ENCODE results near the gene ZC3HAV1L. TPM values are rescaled to one million over a fixed set of nuclear protein-coding genes. Genes with fewer than 3 reads are reported as not detected.
"Not testable (repeated sequence)": the region's sequence is repeated elsewhere in the genome, so short reads cannot be mapped to it uniquely, and the experiment has no call there.

The ZC3HAV1L gene
- total and polyA plus RNA-seq, 5 donors: 0.86 to 5.5 (median 5.3) TPM

- no peak overlapping the region for H3K4me3 ChIP-seq (ENCODE audit: low read length)
- 69% methylated on average over 8 of the region's 8 CpGs for WGBS
- H3K4me1 ChIP-seq (ENCODE audit: control insufficient read depth, insufficient read depth, low read length): no peaks in the 10 kb centered on the region
- intact Hi-C loops (cut with DNase I): loop anchor here in 3 of 4 donors (10.0 kb wide), 2 partner anchors 58 to 188 kb away; no protein-coding TSS in a partner anchor
- no peak overlapping the region for H3K27ac ChIP-seq (ENCODE audit: low read length)
- DNase-seq: no peak
- ATAC-seq: no peak
- H3K9me3 ChIP-seq (ENCODE audit: control insufficient read depth, low read length): no peaks in the 10 kb centered on the region
- H3K27me3 ChIP-seq (ENCODE audit: control insufficient read depth, insufficient read depth): no peaks in the 10 kb centered on the region
Measured at GRCh38 chr7:139072796-139073195, 37.0 kb upstream of the ZC3HAV1L start.

GRCh38 chr7:139071680-139072079 is 35.8 kb upstream of the ZC3HAV1L start:
- Histone ChIP-seq H3K9me3 (ENCODE audit: control insufficient read depth, low read length) (no peaks in the 10 kb centered on the region), H3K4me1 (ENCODE audit: control insufficient read depth, insufficient read depth, low read length) (no peaks in the 10 kb centered on the region), H3K27ac (ENCODE audit: low read length) (no peak overlapping the region), H3K27me3 (ENCODE audit: control insufficient read depth, insufficient read depth) (no peaks in the 10 kb centered on the region), H3K4me3 (ENCODE audit: low read length) (no peak overlapping the region)
- ATAC-seq (no peak), DNase-seq (no peak)
- WGBS: 77% methylated on average over 3 of the region's 3 CpGs
- intact Hi-C loops (cut with DNase I): loop anchor here in 3 of 4 donors (10.0 kb wide), 2 partner anchors 57 to 187 kb away; no protein-coding TSS in a partner anchor

GRCh38 chr7:139068544-139069399 is 32.9 kb upstream of the ZC3HAV1L start:
- Histone ChIP-seq H3K27ac (ENCODE audit: low read length) (no peak overlapping the region), H3K4me1 (ENCODE audit: control insufficient read depth, insufficient read depth, low read length) (no peaks in the 10 kb centered on the region), H3K27me3 (ENCODE audit: control insufficient read depth, insufficient read depth) (no peaks in the 10 kb centered on the region), H3K4me3 (ENCODE audit: low read length) (no peak overlapping the region), H3K9me3 (ENCODE audit: control insufficient read depth, low read length) (no peaks in the 10 kb centered on the region)
- ATAC-seq: peak in 1 of 2 donors; percentile 31
- 98% methylated on average over 9 of the region's 9 CpGs for WGBS
- DNase-seq: no peak
- intact Hi-C loops (cut with DNase I): no loop called here

- Histone ChIP-seq H3K4me1 (ENCODE audit: control insufficient read depth, insufficient read depth, low read length) (no peaks in the 10 kb centered on the region), H3K9me3 (ENCODE audit: control insufficient read depth, low read length) (no peaks in the 10 kb centered on the region), H3K27me3 (ENCODE audit: control insufficient read depth, insufficient read depth) (no peaks in the 10 kb centered on the region), H3K27ac (ENCODE audit: low read length) (no peak overlapping the region), H3K4me3 (ENCODE audit: low read length) (no peak overlapping the region)
- 80% methylated on average over 9 of the region's 9 CpGs for WGBS
- intact Hi-C loops (cut with DNase I): no loop called here
- no peak for ATAC-seq
- no peak for DNase-seq
Measured at GRCh38 chr7:139066315-139066714, 30.5 kb upstream of the ZC3HAV1L start.

GRCh38 chr7:139065323-139065722 is 29.5 kb upstream of the ZC3HAV1L start:
- Histone ChIP-seq H3K9me3 (ENCODE audit: control insufficient read depth, low read length) (no peaks in the 10 kb centered on the region), H3K4me3 (ENCODE audit: low read length) (no peak overlapping the region), H3K27ac (ENCODE audit: low read length) (no peak overlapping the region), H3K27me3 (ENCODE audit: control insufficient read depth, insufficient read depth) (no peaks in the 10 kb centered on the region), H3K4me1 (ENCODE audit: control insufficient read depth, insufficient read depth, low read length) (no peaks in the 10 kb centered on the region)
- intact Hi-C loops (cut with DNase I): no loop called here
- no peak for ATAC-seq
- no peak for DNase-seq
- 92% methylated on average over 11 of the region's 11 CpGs for WGBS

GRCh38 chr7:139061416-139061815 is 25.6 kb upstream of the ZC3HAV1L start:
- H3K4me3 ChIP-seq (ENCODE audit: low read length): no peak overlapping the region
- no peak for ATAC-seq
- intact Hi-C loops (cut with DNase I): no loop called here
- DNase-seq: no peak
- no peaks in the 10 kb centered on the region for H3K9me3 ChIP-seq (ENCODE audit: control insufficient read depth, low read length)
- no peaks in the 10 kb centered on the region for H3K4me1 ChIP-seq (ENCODE audit: control insufficient read depth, insufficient read depth, low read length)
- no peak overlapping the region for H3K27ac ChIP-seq (ENCODE audit: low read length)
- WGBS: 83% methylated on average over 5 of the region's 5 CpGs
- no peaks in the 10 kb centered on the region for H3K27me3 ChIP-seq (ENCODE audit: control insufficient read depth, insufficient read depth)

GRCh38 chr7:139060695-139061237 is 24.9 kb upstream of the ZC3HAV1L start:
- no peak overlapping the region for H3K27ac ChIP-seq (ENCODE audit: low read length)
- H3K4me3 ChIP-seq (ENCODE audit: low read length): no peak overlapping the region
- 75% methylated on average over 5 of the region's 5 CpGs for WGBS
- no peaks in the 10 kb centered on the region for H3K9me3 ChIP-seq (ENCODE audit: control insufficient read depth, low read length)
- no peaks in the 10 kb centered on the region for H3K4me1 ChIP-seq (ENCODE audit: control insufficient read depth, insufficient read depth, low read length)
- ATAC-seq (no peak), DNase-seq (no peak)
- intact Hi-C loops (cut with DNase I): no loop called here
- no peaks in the 10 kb centered on the region for H3K27me3 ChIP-seq (ENCODE audit: control insufficient read depth, insufficient read depth)

- DNase-seq (no peak), ATAC-seq (peak; percentile 70 to 86)
- 42% methylated on average over 1 of the region's 1 CpG for WGBS
- no peaks in the 10 kb centered on the region for H3K9me3 ChIP-seq (ENCODE audit: control insufficient read depth, low read length)
- H3K4me1 ChIP-seq (ENCODE audit: control insufficient read depth, insufficient read depth, low read length): no peaks in the 10 kb centered on the region
- H3K27me3 ChIP-seq (ENCODE audit: control insufficient read depth, insufficient read depth): no peaks in the 10 kb centered on the region
- H3K27ac ChIP-seq (ENCODE audit: low read length): peak overlapping the region; percentile 75
- intact Hi-C loops (cut with DNase I): no loop called here
- no peak overlapping the region for H3K4me3 ChIP-seq (ENCODE audit: low read length)
Measured at GRCh38 chr7:139059905-139060304, 24.1 kb upstream of the ZC3HAV1L start.

GRCh38 chr7:139058943-139059342 is 23.1 kb upstream of the ZC3HAV1L start:
- H3K4me1 ChIP-seq (ENCODE audit: control insufficient read depth, insufficient read depth, low read length): no peaks in the 10 kb centered on the region
- DNase-seq (no peak), ATAC-seq (peak; percentile 79 to 95)
- intact Hi-C loops (cut with DNase I): no loop called here
- WGBS: 27% methylated on average over 5 of the region's 5 CpGs
- no peaks in the 10 kb centered on the region for H3K27me3 ChIP-seq (ENCODE audit: control insufficient read depth, insufficient read depth)
- H3K4me3 ChIP-seq (ENCODE audit: low read length): no peak overlapping the region
- H3K27ac ChIP-seq (ENCODE audit: low read length): peak overlapping the region; percentile 62
- H3K9me3 ChIP-seq (ENCODE audit: control insufficient read depth, low read length): no peaks in the 10 kb centered on the region

- no peak overlapping the region for H3K27ac ChIP-seq (ENCODE audit: low read length)
- ATAC-seq: no peak
- H3K4me1 ChIP-seq (ENCODE audit: control insufficient read depth, insufficient read depth, low read length): no peaks in the 10 kb centered on the region
- no peak overlapping the region for H3K4me3 ChIP-seq (ENCODE audit: low read length)
- no peaks in the 10 kb centered on the region for H3K27me3 ChIP-seq (ENCODE audit: control insufficient read depth, insufficient read depth)
- no peaks in the 10 kb centered on the region for H3K9me3 ChIP-seq (ENCODE audit: control insufficient read depth, low read length)
- intact Hi-C loops (cut with DNase I): no loop called here
- WGBS: 97% methylated on average over 1 of the region's 1 CpG
- no peak for DNase-seq
Measured at GRCh38 chr7:139055674-139056073, 19.8 kb upstream of the ZC3HAV1L start.

GRCh38 chr7:139054656-139055055 is 18.8 kb upstream of the ZC3HAV1L start:
- H3K4me1 ChIP-seq (ENCODE audit: control insufficient read depth, insufficient read depth, low read length); H3K4me3 ChIP-seq (ENCODE audit: low read length); H3K27ac ChIP-seq (ENCODE audit: low read length); intact Hi-C loops (cut with DNase I); H3K27me3 ChIP-seq (ENCODE audit: control insufficient read depth, insufficient read depth); ATAC-seq; DNase-seq; H3K9me3 ChIP-seq (ENCODE audit: control insufficient read depth, low read length): not testable (repeated sequence)
- 96% methylated on average over 14 of the region's 14 CpGs for WGBS
